NCI-H2081 treated with DMSO at 0.1 percent for 48 hours (cell line): ENCODE data around the gene GSTM4.
A peak's percentile ranks its signal among the peaks of the same experiment; 100 is the strongest.

Source experiments
- DNase-seq: peaks from one replicate; lab custom pipeline; 2025; lab: John Stamatoyannopoulos, UW

Gene GSTM4

GRCh38 chr1:109625176-109625575, 30.7 kb upstream of the GSTM4 start:
- no peak for DNase-seq

- no peak for DNase-seq
These were observed 30.0 kb upstream of the GSTM4 start for GRCh38 chr1:109625601-109626560.

- DNase-seq, result no peak
These were observed 29.1 kb upstream of the GSTM4 start for GRCh38 chr1:109626682-109627408.

GRCh38 chr1:109627692-109628399, 28.1 kb upstream of the GSTM4 start:
- DNase-seq, result no peak

- DNase-seq, result no peak
These were observed 27.2 kb upstream of the GSTM4 start for GRCh38 chr1:109628540-109629321.

- DNase-seq, result no peak
These were observed 26.4 kb upstream of the GSTM4 start for GRCh38 chr1:109629372-109630030.

GRCh38 chr1:109630081-109630897, 25.6 kb upstream of the GSTM4 start:
- DNase-seq, result no peak

GRCh38 chr1:109630898-109631512, 24.9 kb upstream of the GSTM4 start:
- DNase-seq, result no peak

- DNase-seq, result no peak
These were observed 24.1 kb upstream of the GSTM4 start for GRCh38 chr1:109631513-109632505.

- peak; percentile 70 for DNase-seq
These were observed 23.1 kb upstream of the GSTM4 start for GRCh38 chr1:109632671-109633346.

GRCh38 chr1:109634292-109634691, 21.6 kb upstream of the GSTM4 start:
- no peak for DNase-seq

GRCh38 chr1:109634771-109635750, 20.8 kb upstream of the GSTM4 start:
- DNase-seq, result no peak

GRCh38 chr1:109635862-109636200, 20.1 kb upstream of the GSTM4 start:
- no peak for DNase-seq

GRCh38 chr1:109636201-109636952, 19.5 kb upstream of the GSTM4 start:
- no peak for DNase-seq

- no peak for DNase-seq
These were observed 18.5 kb upstream of the GSTM4 start for GRCh38 chr1:109637446-109637845.
